ENCODE measurements around the gene USP2. TPM values are rescaled to one million over a fixed set of nuclear protein-coding genes. Genes with fewer than 3 reads are reported as not detected.
A peak's percentile ranks its signal among the peaks of the same experiment; 100 is the strongest.

The USP2 gene
- total RNA-seq, 1 donor, result 0.43 TPM

DNA sequence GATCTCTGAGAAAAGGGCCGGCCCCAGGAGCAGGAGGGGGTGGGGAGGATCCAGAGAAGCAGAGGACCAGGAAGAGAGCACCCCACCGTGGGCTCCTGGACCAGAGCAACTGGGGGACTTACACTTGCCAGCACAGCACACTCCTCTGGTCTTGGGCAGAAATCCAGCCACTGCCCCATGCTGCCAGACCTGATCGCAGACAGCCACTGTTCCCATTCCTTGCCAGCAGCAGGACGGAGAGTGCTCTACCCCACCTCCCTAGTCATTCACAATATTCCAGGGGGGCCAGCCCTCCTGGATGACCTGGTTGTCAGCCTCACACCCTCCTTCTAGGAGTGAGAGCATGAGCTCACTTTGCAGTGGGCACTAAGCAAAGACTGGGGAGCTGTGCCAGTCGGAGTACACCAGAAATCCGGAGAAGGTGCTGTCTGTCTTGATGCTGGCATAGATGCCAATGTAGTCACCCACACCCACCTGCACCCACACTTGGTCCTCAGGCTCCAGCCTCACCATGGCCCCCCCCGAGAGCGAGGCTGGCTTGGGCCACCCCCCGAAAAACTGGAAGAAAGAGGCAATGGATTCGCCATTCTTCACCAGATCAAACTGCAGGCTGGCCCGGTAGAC lies 42.4 kb downstream of the USP2 start:
- no peak for DNase-seq (ENCODE audit: low read depth)
- peak overlapping the region; percentile 63 for H3K4me3 ChIP-seq (ENCODE audit: low read depth, low read length)
- TF ChIP-seq, protein P1, sequence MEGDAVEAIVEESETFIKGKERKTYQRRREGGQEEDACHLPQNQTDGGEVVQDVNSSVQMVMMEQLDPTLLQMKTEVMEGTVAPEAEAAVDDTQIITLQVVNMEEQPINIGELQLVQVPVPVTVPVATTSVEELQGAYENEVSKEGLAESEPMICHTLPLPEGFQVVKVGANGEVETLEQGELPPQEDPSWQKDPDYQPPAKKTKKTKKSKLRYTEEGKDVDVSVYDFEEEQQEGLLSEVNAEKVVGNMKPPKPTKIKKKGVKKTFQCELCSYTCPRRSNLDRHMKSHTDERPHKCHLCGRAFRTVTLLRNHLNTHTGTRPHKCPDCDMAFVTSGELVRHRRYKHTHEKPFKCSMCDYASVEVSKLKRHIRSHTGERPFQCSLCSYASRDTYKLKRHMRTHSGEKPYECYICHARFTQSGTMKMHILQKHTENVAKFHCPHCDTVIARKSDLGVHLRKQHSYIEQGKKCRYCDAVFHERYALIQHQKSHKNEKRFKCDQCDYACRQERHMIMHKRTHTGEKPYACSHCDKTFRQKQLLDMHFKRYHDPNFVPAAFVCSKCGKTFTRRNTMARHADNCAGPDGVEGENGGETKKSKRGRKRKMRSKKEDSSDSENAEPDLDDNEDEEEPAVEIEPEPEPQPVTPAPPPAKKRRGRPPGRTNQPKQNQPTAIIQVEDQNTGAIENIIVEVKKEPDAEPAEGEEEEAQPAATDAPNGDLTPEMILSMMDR (IDR thresholded peaks at IDR 0.05; ENCODE audit: insufficient read depth, low read depth, low read length), result no peak

GRCh38 chr11:119338318-119338890 lies 43.1 kb downstream of the USP2 start:
- TF ChIP-seq, protein P1 (IDR thresholded peaks at IDR 0.05; ENCODE audit: insufficient read depth, low read depth, low read length), result peak; percentile 91
- H3K4me3 ChIP-seq (ENCODE audit: low read depth, low read length), result peak overlapping the region; percentile 43
- DNase-seq (ENCODE audit: low read depth), result no peak

DNA sequence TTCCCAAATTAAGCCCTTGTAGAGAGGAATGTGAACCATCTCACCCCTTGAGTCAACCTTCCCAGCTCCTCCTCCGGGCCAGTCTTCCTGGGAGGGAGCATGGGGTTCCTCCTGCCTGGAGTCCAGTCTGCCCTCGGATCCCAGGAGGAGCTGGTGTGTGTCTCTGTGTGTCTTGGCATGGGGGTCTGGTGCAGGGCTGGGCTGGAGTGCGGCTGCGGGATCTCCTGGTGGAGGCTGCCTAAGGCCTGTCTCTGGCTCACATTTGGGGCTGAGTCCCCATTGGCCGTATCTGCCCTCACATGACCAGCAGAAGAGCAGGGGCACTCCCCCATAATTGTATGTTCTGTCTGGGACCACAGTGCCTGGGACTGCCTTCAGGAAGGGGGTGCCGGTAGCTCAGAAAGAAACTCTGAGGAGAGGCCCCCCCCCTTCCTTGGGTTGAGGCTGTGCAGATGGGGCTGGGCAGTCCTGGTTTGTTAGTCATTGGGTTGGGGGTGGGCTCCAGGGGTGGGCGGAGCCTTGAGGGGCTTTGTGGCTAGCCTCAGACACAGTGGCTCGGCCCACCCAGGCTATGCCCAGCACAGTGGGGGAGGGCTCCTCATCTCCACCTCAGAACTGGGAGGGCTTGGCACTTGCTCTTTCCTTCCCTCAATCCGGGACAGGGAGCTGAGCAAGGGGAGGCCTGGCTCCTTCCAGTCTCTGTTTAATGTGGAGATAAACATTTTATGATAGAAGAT lies 43.7 kb downstream of the USP2 start:
- TF ChIP-seq, protein P1 (IDR thresholded peaks at IDR 0.05; ENCODE audit: insufficient read depth, low read depth, low read length), result no peak
- H3K4me3 ChIP-seq (ENCODE audit: low read depth, low read length), result peak overlapping the region; percentile 43
- peak; percentile 93 for DNase-seq (ENCODE audit: low read depth)

DNA sequence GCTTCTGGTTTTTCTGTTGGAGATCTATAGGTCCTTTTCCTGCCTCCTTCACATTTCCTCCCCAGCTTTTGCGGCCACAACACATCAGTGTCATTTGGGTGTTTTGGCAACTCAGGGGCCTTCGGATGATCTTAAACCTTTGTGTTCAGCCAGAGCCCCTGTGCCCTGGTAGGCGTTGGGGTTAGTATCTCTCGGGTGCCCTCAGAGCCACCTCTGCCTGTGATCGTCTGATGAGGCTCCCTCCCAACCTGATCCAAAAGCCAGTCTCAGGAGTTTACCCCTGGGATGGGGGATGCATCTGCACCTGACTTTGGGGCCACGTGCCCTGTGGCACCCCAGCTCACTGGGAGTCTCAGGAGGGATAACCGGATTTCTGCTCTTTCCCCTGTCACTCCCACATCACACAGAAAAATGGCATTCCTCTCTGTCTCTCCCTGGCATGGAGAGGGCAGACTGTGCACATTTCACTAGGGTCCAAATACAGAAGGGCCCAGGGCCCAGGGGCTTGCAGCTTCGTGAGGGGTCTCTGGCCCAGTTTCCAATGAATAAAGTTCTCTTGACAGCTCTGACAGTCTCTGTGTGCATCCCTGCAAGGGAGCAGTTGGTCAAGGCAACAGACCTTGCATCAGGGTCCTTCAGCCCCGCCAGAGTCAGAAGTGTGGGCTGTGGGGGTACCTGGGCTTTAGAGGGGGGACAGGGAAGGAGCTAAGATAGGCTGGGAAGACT lies 44.6 kb downstream of the USP2 start:
- DNase-seq (ENCODE audit: low read depth), result no peak
- TF ChIP-seq, protein P1 (IDR thresholded peaks at IDR 0.05; ENCODE audit: insufficient read depth, low read depth, low read length), result no peak
- H3K4me3 ChIP-seq (ENCODE audit: low read depth, low read length), result peak overlapping the region; percentile 39

GRCh38 chr11:119335655-119336543 lies 45.6 kb downstream of the USP2 start:
- peak overlapping the region; percentile 94 for H3K4me3 ChIP-seq (ENCODE audit: low read depth, low read length)
- DNase-seq (ENCODE audit: low read depth), result no peak
- TF ChIP-seq, protein P1 (IDR thresholded peaks at IDR 0.05; ENCODE audit: insufficient read depth, low read depth, low read length), result no peak

All from fibroblast of villous mesenchyme (primary cell).